EH (cell line): ENCODE results near the gene RPTOR.

Source experiments
- DNase-seq: peaks from one replicate; pipeline ENCODE4 v3.0.0-alpha.2; 2015; ENCODE audit warnings: low read depth

The RPTOR gene

DNA sequence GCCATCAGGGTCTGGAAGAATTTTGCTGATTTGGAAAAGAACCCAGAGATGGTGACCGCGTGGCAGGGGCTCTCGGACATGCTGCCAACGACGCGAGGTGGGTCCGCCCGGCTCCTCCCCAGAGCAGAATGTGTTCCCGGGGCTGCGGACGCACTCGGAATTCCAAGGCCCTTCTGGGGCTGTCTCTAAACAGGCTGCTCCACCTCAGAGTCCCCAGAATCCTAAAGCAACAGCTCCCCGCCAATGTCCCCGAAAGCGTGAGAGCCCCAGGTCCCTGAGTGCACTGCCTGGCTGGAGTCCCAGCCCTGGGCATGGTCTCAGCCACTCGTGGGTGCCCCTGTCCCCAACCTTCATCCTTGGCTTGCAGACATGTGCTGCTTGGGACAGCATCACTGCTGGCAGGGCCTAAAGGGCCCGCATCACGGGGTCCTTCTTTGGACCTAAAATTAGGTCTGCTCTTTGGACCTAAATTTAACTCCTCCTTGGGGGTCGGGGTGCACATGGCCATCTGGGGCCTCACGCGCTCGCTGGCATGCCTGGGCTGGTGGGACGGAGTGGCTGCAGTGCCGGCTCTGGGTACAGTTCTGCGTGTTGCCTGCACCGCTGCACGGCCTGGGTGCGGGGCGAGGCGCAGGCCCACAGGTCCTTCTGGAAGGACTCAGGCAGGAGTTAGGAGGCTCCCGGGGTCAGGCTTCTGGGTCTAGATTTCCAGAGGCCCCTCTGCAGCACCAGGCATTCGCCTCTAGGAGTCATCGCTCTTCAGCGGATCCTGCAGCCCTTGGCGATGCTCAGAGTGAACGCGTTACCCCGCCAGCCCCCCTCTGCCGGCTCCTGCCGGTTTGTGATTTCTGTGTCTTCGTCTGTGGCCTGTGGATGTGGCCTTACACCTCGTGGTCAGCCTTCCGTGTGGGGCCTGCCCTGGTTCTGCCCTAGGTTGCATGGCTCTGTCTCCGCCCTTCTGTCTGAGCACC, 405.1 kb downstream of the RPTOR start:
- no peak for DNase-seq

DNA sequence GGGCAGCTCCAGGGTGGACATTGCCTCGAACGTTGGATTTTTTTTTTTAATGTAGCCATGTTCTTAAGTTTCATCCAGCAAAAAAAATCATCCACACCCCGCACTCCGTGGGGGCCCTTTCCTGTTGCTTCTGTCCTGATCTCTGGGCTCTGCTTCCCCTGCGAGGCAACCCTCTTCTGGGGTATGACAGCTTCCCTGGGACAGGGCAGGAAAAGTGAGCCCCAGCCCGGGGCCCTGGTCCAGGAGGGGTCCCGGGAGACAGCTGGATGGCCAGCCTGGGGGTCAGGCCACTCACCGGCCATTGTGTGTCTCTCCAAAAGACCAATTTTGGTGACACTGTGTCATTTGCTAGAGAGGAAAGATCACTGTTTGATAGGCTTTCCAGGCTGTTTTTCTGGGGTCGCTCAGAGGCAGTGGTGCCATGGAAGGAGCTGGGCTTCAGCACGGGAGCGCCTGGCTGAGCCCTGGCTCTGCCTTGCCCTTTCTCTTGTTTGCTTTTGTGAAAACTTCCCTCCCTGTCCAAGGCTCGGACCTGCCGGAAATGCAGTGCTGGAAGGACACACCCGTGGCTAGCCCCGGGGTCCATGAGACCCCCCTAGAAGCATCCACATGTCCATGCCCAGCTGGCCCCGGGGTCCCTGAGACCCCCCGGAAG, 406.0 kb downstream of the RPTOR start:
- no peak for DNase-seq

DNA sequence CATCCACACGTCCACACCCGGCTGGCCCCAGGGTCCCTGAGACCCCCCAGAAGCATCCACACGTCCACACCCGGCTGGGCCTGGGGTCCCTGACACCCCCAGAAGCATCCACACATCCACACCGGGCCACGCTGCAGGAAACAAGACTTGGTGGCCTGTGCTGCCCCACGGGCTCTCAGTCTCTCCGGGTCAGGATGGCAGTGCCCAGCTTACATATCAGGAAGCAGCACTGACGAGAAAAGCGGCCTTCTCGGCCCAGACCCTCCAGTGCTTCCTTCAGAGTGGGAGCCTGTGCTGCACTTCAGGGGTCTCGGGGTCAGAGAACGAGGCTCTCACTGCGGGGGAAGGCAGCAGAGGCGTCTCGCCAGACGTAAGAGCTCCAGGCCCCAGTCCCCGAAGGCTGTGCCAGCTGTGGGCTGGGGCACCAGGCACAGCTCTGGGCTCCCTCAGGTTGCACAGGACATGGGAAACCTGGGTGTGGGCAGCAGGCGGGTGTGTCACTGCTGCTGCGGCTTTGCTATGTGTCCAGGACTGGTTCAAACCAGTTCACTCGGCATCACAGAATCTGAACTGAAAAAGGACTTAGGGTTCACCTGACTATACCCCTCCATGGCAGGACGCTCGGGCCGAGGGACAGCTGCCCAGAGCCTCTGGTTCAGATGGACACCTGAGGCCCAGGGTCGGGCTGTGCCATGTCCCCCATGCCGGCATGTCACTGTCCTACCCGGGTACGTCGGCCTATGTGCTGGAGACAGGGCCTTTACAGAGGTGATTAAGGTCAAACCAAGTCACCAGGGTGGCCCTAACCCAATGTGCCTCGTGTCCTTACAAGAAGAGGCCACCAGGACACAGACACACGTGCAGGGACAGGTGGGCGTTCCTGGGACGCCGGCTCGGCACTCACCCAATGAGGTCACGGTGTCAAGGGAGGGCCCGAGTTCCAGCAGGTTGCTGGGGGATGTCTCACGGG, 406.8 kb downstream of the RPTOR start:
- no peak for DNase-seq

DNA sequence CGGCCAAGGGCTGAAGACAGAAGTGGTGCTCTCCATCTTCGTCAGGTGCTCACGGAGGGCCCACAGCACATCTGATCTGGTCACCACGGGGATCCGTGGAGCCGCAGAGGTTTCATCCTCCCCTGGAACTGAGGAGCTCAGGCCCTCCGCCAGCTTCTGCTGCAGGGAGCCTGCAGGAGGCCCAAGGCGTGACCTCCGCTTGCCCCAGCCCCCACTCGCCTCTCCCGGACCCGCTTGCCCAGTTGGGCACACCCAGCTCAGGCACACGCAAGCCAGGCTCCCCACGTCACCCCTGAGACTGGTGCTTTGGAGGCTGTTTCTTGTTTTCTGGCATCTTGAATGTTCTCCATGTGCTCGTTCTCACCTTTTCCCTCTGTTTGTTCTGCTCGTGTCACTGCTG, 407.7 kb downstream of the RPTOR start:
- DNase-seq, result no peak

DNA sequence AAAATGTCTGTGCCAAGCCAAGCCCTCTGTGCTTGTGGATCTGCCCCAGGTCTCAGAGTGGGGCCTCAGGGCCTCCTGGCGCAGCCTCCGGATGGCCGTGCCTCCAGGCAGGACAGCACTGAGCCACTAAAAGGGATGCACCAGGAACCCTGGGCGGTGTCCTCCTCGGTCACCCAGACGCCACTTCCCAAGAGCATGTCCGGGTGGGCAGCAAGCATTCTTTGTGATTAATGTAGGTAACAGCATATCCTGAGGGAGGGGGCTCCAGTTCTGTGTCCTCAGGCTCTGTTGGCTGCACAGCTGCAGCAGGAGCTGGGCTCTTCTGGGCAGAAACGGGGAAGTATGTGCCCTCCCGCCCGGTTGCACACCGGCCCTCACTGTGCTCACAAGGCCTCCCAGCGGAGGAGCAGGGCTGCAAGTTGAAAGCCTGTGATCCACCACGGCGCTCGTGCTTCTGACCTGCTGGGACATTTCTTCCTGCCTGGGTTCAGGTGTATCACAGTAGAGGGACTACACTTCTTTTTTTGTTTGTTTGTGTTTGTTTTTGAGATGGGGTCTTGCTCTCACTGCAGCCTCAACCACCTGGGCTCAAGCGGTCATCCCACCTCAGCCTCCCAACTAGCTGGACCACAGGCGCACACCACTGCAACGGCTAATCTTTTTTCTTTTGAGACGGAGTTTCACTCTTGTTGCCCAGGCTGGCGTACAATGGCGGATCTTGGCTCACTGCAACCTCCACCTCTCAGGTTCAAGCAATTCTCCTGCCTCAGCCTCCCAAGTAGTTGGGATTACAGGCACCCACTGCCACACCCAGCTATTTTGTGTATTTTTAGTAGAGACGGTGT, 409.1 kb downstream of the RPTOR start:
- DNase-seq, result no peak

DNA sequence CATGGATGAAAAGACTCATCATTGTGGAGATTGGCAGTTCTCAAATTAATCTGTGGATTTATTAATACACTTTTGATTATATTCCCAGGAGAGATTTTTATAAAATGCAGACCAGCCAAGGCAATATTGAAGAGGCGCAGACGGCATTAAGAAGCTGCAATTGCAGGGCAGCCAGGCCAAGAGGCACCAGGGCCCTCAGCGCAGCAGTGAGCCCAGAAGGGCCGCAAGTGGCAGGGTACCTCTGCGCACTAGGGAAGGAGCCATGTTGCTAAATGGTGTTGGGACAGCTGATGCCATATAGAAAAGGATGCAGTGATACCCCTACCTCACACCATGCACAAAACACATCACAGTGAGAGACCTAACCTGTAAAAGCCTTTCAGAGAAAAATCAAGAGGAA, 410.4 kb downstream of the RPTOR start:
- no peak for DNase-seq

DNA sequence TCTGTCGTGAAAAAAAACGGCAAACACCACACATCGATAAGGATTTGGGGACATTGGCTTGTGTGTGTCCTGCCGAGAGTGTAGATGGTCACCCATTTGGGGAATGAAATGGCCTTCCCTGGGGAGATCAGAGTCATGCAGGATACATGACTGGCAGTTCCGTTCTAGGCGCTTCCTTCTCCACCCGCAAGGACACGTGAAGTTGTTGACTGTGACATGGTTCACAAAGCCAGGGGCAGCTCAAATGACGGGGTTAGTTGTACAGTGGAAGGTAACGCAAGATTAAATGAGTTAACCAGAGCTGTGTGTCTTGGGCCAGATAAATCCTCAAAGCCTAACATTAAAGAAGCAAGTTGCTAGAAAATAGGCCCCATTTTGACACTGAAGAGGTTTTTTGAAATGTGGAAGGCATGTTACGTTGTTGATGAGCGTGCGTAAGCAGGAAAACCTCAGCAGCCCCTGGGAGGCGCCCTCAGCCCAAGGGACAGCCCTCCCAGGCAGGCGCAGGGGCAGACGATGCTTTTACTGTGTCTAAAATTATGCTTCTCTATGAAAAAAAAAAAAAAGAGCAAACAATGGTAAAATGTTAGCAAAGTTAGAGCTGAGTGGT, 411.1 kb downstream of the RPTOR start:
- no peak for DNase-seq

DNA sequence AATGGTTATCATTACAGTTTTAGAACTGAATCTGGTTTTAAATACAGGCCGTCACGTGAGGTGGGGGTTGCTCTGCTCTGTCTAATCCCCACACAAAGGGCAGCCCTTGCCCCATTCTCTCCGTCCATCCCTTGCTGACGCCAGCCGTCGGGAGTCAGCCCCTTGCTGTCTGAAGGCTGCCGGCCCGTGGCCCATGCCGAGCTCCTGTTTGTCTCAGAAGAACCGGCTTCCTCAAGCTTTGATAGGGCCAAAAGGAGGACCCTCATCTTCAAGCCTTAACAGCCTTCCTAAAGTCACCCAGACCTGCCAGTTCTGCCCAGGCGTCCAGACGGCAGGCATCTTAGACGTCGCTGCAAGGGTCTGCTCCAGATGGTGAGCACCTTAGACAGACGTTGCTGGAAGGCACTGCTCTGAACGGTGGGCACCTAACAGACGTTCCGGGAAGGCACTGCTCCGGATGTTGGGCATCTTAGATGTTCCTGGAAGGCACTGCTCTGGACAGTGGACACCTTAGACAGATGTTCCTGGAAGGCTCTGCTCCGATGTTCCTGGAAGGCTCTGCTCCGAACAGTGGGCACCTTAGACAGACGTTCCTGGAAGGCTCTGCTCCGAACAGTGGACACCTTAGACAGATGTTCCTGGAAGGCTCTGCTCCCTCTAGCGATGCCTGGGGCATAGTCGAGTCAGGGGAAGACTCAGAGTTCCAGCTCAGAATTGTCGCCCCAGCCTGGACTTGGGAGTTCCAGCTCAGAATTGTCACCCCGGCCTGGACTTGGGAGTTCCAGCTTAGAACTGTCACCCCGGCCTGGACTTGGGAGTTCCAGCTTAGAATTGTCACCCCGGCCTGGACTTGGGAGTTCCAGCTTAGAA, 411.9 kb downstream of the RPTOR start:
- no peak for DNase-seq

DNA sequence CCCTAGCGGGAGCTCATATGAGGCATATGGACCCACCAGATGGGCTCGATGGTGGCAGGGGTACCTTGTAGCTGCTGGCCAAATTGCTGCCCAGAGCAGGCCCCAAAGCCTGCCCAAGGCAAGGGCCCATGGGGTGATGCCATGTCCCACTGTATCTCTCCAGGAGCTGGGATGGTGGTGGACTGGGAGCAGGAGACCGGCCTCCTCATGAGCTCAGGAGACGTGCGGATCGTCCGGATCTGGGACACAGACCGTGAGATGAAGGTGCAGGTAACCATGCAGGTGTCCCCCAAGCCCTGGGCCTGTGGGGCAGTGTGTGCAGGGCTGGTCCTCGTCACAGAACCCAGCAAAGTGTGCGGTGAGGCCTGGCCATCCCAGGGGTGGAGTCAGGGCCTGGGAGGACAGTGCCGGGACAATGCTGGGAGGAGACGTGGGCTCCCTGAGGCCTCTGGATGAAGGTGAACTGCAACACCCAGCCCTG, 412.9 kb downstream of the RPTOR start:
- no peak for DNase-seq

DNA sequence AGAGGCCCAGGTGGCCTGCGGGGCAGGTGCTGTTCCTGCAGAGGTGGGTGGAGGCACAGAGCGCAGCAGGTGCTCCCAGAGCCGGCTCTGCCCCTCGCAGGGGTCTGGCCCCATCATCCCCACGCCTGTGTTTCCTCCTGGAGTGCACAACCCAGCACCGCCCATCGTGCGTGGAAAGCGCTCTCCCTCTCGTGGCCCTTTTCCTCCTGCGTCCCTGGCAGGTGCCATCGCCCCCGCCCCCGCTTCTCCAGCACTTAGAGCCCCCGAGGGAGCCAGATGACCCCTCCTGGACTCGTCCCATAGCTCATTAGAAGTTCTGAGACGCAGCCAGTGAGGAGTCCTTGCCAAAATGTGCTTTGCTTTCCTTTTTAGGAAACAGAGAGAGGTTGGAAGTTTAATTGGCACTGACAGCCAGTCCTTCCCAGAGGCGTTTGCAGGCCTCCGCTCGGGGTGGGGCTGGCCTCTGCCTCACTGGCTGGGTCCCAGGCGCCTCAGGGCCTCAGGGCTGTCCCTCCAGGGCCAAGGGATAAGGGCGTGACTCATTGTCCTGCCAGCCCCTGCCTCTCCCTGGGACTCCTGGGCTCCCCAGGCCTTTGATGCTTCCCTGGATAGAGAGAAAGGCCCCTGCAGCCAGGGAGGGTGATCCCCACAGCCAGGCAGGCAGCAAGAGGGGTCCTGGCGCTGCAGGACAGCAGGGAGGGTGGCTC, 414.8 kb downstream of the RPTOR start:
- peak; percentile 95 for DNase-seq

DNA sequence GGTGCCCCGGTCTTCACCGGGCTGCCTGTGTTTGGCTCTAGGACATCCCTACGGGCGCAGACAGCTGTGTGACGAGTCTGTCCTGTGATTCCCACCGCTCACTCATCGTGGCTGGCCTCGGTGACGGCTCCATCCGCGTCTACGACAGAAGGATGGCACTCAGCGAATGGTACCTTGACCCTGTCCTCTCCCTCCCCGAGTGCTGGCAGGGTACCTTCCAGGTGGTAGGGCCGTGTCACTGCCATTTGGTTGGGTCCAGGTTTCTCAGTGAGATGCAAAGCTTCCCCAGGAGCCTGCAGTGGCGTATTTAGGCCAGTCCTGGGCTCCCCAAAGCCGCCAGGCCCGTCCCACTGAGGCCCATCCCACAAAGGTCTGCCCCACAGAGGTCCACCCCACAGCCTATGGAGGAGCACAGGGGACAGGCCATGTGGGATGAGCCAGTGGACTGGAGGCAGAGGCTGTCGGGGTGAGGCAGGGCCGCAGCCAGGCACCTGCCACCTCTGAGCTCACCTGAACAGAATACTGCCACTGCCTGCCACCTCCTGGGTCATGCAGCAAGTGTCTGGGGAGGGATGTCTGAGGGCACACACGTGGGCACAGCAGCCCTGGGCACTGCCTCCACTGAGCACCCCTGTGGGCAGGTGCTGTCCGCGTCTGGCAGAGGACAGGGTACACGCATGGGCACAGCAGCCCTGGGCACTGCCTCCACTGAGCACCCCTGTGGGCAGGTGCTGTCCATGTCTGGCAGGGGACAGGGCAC, 415.6 kb downstream of the RPTOR start:
- no peak for DNase-seq

DNA sequence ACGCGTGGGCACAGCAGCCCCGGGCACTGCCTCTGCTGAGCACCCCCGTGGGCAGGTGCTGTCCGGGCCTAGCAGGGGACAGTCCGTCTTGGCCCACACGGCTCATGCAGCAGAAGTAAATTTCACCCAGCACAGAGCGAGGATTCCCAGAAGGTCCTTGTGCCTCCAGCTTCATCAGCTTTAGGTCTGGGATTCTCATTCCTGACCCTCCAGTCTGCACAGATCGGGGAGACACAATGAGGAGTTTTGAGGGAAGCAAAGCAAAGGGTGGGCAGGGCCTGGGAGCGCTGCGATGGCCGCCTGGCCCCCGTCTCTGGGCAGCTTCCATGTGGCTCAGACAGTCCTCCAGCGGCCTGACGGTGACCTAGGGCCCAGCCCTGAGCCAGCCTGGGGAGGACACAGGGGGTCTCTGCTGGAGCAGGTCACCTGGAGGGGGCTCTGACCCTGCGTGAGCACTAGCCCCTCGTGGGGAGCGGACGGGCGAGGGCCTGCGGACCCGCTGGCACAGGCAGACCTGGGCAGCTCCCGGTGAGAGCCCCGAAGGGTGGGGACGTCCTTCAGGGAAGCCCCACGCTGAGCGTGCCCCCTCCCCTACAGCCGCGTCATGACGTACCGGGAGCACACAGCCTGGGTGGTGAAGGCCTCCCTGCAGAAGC, 416.3 kb downstream of the RPTOR start:
- DNase-seq, result no peak

DNA sequence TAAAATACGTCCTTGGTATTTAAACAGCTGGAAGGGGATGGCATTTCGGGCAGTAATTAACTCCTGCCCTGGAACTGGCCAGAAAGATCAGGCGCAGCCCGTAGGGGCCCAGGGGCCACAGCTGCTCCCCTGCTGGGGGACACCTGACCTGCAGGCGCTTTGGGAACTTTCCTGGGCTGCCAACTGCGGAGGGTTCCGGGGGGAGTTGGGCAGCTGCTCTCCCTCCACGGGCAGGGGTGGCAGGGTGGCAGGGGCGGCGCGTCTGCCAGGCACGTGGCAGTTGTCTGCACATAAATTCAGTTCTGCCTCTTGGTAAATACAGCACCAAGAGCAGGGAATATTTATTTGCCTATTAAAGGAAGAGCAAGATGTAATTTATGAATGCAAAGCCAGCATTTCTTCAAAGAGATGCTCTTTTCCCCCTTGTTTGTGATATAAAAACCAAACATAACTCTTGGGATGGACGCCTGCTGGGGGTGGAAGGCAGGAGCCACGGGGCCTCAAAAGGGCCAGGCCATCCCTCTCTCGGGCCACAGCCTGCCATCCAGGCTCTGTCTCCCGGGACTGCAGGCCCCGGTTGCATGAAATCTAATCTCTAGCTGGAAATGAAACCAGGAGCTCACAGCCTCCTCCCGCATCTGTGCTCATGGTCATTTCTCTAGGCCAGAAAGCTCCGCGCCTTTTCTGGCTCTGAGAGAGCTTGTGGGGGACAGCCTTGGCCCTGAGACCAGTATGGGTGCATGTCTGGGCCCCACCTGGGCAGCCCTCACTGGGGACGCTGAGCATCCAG, 417.1 kb downstream of the RPTOR start:
- no peak for DNase-seq

DNA sequence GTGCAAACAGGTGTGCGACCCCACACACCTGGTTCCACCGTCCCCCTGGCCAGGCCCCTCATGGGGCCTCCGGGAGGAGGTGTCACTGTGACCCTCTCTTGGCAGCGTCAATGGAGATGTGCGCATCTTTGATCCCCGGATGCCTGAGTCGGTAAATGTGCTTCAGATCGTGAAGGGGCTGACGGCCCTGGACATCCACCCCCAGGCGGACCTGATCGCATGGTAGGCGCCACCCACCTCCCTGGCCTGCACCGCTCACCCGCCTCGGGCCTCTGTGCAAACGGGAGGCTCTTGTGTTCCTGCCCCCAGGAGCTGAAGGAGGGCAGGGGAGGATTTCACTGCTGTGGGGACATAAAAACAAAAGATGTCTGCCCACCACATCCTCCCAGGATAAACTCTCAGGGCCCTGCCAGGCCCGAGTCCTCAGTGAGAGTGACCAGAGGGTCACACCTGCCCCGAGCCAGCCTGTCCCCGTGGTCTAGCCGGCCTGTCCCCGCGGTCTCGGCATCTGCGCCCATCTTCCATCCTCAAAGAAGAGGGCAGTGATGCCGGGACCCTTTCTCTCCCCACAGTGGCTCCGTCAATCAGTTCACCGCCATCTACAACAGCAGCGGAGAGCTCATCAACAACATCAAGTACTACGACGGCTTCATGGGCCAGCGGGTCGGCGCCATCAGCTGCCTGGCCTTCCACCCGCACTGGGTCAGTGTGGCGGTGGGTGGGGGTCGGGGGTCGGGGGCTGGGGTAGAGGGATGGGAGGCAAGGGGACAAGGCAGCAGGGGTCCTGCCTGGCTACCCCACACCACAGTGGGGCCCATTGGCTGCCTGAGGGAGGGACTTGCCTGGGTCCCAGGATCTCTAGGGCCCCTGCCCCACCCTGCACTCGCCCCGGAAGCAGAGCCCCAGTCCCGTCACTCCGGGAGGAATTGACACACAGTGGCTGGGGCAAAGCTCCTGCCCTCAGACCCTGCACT, 418.0 kb downstream of the RPTOR start:
- DNase-seq, result no peak

DNA sequence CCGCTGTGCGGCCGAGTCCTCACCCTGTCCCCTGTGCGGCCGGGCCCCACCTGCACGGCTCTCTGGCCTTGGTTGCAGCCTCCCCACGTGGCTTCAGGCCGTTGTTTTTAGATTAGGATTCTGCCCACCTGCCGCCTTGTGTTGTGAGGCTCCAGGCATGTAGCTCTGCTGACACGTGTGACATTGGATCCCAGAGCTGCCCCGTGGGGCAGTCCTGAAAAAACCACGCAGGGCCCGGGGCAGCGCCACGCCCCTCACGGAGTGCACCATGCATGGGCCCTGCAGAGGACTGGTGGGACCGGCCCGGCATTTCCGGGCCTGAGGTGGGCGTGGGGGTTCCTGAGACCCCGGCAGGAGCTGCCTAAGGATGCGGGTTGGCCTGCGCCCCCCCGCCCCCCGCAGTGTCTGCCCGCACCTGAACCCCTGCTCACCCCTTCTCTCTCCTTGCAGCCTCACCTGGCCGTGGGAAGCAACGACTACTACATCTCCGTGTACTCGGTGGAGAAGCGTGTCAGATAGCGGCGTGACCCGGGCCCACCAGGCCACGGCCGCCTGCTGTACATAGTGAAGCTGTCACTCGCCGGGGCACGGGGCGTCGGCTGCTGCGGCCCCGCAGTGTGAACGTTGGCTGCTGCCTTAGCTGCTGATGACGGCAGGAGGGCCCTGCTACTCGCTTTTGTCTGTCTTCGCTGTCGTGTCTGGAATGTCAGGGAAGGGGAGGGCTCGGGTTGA, 419.3 kb downstream of the RPTOR start:
- DNase-seq, result no peak
